ENCODE measurements around the gene SLC4A1. TPM values are rescaled to one million over a fixed set of nuclear protein-coding genes. Genes with fewer than 3 reads are reported as not detected.

The SLC4A1 gene
- total and polyA plus RNA-seq, 2 of the 13 experiments (the other 11 are each of a cell fraction or from before 2014, with no cell fraction given): not detected

DNA sequence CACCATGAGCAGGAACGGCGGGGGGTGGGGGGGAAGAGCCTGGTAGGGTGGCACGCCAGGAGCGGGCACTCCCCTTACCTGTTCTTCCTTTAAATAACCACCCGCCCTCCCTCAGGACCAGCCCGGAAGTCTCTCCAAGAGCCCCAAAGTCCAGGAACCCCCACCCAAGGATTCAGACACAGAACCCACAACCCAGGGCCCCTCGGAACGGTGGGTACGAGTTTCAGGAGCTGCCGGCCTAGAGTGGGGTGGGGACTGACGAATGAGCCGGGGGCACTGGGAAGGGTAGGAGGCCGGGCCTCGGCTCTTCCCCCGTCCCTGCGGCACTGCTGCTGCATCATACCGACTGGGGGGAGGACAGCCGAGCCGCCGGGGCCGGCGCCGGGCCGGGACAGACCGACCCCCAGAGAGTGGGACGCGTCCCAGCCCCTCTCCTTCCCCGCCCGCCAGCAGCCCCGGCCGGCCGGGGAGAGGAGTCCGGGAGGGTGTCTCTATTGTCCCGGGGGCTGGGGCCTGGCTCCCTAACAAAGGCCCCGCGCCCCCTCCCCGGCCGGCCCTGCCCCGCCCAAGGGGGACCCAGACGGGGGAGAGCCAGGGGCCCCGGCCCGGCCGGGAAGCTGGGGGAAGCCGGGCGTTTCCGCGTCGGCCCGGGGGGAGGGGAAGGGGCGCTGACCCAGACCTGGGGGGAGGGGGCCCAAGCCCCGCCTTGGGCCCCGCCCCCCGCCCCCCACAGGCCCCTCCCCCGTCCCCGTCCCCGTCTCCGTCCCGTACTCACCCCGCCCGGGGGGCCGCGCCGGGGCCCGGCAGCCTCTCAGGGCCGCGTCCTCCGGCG lies 69.0 kb downstream of the SLC4A1 start (continued):
- TF ChIP-seq, protein P1, sequence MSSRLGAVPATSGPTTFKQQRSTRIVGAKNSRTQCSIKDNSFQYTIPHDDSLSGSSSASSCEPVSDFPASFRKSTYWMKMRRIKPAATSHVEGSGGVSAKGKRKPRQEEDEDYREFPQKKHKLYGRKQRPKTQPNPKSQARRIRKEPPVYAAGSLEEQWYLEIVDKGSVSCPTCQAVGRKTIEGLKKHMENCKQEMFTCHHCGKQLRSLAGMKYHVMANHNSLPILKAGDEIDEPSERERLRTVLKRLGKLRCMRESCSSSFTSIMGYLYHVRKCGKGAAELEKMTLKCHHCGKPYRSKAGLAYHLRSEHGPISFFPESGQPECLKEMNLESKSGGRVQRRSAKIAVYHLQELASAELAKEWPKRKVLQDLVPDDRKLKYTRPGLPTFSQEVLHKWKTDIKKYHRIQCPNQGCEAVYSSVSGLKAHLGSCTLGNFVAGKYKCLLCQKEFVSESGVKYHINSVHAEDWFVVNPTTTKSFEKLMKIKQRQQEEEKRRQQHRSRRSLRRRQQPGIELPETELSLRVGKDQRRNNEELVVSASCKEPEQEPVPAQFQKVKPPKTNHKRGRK (CRISPR knock-in tag; IDR thresholded peaks at IDR 0.05): no peak
- TF ChIP-seq ZMAT3 (CRISPR knock-in tag; conservative IDR thresholded peaks at IDR 0.05) (peak; percentile 51), HOXA9 (CRISPR knock-in tag; IDR thresholded peaks at IDR 0.05; ENCODE audit: borderline replicate concordance) (no peak), NCOA2 (CRISPR knock-in tag; IDR thresholded peaks at IDR 0.05) (no peak), NFE2L2 (IDR thresholded peaks at IDR 0.05; ENCODE audit: low read length) (no peak), DNMT1 (CRISPR knock-in tag; IDR thresholded peaks at IDR 0.05) (0 out of 2 replicates have a peak, but pooled peaks have one; percentile 76), KLF9 (CRISPR knock-in tag; IDR thresholded peaks at IDR 0.05; ENCODE audit: low read depth) (no peak), SP140L (CRISPR knock-in tag; IDR thresholded peaks at IDR 0.05; ENCODE audit: borderline replicate concordance) (no peak), CHD4 (IDR thresholded peaks at IDR 0.05; ENCODE audit: borderline replicate concordance, low read length) (peak; percentile 44; the same call in 1 of the 2 replicates), POLR2AphosphoS5 (IDR thresholded peaks at IDR 0.05; ENCODE audit: low read depth, low read length) (peak; percentile 37; the same call in 1 of the 2 replicates), ERF (CRISPR knock-in tag; IDR thresholded peaks at IDR 0.05) (no peak), GFI1 (CRISPR knock-in tag; IDR thresholded peaks at IDR 0.05; ENCODE audit: borderline replicate concordance) (no peak), NCOA5 (CRISPR knock-in tag; IDR thresholded peaks at IDR 0.05) (no peak), TAF1 (CRISPR knock-in tag; IDR thresholded peaks at IDR 0.05) (peak; percentile 43; the same call in 1 of the 2 replicates), NR2F2 (IDR thresholded peaks at IDR 0.05; ENCODE audit: borderline replicate concordance, low read depth) (no peak), PHF8 (CRISPR knock-in tag; IDR thresholded peaks at IDR 0.05) (no peak; the same call in none of the 2 replicates), ZNF17 (CRISPR knock-in tag; IDR thresholded peaks at IDR 0.05) (no peak)
- TF ChIP-seq, protein P2, sequence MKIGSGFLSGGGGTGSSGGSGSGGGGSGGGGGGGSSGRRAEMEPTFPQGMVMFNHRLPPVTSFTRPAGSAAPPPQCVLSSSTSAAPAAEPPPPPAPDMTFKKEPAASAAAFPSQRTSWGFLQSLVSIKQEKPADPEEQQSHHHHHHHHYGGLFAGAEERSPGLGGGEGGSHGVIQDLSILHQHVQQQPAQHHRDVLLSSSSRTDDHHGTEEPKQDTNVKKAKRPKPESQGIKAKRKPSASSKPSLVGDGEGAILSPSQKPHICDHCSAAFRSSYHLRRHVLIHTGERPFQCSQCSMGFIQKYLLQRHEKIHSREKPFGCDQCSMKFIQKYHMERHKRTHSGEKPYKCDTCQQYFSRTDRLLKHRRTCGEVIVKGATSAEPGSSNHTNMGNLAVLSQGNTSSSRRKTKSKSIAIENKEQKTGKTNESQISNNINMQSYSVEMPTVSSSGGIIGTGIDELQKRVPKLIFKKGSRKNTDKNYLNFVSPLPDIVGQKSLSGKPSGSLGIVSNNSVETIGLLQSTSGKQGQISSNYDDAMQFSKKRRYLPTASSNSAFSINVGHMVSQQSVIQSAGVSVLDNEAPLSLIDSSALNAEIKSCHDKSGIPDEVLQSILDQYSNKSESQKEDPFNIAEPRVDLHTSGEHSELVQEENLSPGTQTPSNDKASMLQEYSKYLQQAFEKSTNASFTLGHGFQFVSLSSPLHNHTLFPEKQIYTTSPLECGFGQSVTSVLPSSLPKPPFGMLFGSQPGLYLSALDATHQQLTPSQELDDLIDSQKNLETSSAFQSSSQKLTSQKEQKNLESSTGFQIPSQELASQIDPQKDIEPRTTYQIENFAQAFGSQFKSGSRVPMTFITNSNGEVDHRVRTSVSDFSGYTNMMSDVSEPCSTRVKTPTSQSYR (CRISPR knock-in tag; IDR thresholded peaks at IDR 0.05; ENCODE audit: borderline replicate concordance): peak; percentile 54
- TF ChIP-seq, protein P3, sequence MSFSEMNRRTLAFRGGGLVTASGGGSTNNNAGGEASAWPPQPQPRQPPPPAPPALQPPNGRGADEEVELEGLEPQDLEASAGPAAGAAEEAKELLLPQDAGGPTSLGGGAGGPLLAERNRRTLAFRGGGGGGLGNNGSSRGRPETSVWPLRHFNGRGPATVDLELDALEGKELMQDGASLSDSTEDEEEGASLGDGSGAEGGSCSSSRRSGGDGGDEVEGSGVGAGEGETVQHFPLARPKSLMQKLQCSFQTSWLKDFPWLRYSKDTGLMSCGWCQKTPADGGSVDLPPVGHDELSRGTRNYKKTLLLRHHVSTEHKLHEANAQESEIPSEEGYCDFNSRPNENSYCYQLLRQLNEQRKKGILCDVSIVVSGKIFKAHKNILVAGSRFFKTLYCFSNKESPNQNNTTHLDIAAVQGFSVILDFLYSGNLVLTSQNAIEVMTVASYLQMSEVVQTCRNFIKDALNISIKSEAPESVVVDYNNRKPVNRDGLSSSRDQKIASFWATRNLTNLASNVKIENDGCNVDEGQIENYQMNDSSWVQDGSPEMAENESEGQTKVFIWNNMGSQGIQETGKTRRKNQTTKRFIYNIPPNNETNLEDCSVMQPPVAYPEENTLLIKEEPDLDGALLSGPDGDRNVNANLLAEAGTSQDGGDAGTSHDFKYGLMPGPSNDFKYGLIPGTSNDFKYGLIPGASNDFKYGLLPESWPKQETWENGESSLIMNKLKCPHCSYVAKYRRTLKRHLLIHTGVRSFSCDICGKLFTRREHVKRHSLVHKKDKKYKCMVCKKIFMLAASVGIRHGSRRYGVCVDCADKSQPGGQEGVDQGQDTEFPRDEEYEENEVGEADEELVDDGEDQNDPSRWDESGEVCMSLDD (CRISPR knock-in tag; IDR thresholded peaks at IDR 0.05; ENCODE audit: borderline replicate concordance): no peak
- TF ChIP-seq, protein P4, sequence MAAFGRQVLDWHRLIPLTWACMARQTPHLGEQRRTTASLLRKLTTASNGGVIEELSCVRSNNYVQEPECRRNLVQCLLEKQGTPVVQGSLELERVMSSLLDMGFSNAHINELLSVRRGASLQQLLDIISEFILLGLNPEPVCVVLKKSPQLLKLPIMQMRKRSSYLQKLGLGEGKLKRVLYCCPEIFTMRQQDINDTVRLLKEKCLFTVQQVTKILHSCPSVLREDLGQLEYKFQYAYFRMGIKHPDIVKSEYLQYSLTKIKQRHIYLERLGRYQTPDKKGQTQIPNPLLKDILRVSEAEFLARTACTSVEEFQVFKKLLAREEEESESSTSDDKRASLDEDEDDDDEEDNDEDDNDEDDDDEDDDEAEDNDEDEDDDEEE (CRISPR knock-in tag; IDR thresholded peaks at IDR 0.05): no peak; the same call in 1 of the 2 replicates
